ENCODE data around the gene TPSD1.
A peak's percentile ranks its signal among the peaks of the same experiment; 100 is the strongest.
"Not testable (repeated sequence)": the region's sequence is repeated elsewhere in the genome, so short reads cannot be mapped to it uniquely, and the experiment has no call there.

Gene TPSD1

DNA sequence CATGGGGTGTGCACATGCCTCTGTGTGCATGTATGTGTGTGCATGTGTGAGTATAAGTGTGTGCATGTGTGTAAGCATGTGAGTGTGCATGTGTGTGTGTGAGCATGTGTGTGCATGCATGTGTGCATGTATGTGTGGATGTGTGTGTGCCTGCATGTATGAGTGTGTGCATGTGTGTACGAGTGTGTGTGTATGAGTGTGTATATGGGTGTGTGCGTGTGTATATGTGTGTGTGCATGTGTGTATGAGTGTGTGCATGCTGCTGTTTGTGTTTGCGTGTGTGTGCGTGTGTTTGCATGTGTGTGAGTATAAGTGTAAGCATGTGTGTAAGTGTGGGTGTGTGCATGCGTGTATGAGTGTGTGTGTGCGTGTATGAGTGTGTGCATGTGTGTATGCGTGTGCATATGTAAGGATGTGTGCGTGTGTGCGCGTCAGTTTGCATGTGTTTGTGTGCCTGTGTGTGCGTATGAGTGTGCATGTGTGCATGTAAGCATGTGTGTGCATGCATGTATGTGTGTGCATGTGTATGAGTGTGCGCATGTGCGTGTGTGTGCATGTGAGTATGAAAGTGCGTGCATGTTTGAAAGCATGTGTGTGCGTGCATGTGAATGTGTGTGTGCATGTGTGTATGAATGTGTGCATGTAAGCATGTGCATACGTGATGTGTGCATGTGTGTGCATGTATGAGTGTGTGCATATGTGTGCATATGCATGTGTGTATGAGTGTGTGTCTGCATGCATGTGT is 8.6 kb downstream of the TPSD1 start:
- DNase-seq = no peak

DNA sequence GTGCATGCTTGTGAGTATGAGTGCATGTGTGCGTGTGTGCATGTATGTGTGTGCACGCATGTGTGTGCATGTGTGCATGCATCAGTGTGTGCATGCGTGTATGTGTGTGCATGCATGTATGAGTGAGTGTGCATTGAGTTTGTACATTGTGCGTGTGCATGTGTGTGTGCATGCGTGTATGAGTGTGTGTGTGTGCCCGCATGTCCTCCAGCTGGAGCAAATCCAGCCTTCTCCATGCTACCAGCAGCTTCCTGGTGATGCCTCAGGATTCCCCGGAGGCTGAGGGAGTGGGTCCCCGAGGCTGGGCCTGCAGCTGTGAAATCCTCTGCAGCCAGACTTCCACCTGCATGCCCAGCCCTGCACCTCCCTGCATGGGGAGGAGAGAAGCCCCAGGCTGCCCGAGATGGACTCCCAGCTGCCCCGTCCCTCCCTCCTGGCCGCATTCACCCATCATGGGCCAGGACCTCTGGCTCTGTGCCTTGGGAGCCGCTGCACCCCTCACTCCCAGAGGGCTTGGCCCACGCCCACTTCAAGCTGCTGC is 9.3 kb downstream of the TPSD1 start:
- no peak for DNase-seq

DNA sequence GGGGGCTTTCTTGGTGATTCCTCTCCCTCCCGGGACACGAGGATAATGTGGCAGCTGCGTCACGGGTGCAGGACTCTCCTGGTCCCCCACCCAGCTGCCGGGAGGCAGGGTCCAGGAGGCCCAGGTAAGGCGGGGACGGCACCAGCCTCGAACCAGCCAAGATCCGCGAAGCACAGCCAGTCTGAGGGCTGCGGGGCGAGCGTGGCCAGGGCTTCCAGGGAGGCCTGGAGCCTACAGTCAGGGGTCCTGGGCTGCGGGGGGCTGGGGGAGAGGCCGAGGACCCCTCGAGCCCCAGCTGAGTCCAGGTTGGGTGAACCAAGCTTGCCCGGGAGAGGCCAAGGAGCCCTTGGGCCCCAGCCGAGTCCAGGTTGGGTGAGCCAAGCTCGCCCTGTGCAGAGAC is 10.0 kb downstream of the TPSD1 start:
- no peak for DNase-seq

DNA sequence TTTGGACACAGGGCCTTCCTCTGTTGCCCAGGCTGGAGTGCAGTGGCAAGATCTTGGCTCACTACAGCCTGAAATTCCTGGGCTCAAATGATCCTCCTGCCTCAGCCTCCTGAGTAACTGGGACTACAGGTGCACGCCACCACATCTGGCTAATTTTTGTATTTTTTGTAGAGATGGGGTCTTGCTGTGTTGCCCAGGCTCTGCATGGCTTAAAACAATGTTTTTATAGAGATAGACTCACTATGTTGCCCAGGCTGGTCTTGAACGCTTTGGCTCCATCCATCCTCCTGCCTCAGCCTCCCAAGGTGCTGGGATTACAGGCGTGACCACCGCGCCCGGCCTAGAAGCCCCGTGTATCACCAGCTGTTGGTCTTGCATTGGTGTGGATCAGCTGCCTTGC is 13.5 kb downstream of the TPSD1 start:
- DNase-seq = not testable (repeated sequence)

DNA sequence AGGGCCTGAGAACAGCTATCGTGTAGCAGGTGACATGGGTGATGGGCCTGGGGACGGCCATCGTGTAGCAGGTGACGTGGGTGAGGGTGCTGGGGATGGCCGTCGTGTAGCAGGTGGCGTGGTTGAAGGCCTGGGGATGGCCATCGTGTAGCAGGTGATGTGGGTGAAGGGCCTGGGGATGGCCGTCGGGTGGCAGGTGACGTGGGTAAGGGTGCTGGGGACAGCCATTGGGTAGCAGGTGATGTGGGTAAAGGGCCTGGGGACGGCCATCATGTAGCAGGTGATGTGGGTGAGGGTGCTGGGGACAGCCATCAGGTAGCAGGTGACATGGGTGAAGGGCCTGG is 15.5 kb downstream of the TPSD1 start:
- no peak for DNase-seq

DNA sequence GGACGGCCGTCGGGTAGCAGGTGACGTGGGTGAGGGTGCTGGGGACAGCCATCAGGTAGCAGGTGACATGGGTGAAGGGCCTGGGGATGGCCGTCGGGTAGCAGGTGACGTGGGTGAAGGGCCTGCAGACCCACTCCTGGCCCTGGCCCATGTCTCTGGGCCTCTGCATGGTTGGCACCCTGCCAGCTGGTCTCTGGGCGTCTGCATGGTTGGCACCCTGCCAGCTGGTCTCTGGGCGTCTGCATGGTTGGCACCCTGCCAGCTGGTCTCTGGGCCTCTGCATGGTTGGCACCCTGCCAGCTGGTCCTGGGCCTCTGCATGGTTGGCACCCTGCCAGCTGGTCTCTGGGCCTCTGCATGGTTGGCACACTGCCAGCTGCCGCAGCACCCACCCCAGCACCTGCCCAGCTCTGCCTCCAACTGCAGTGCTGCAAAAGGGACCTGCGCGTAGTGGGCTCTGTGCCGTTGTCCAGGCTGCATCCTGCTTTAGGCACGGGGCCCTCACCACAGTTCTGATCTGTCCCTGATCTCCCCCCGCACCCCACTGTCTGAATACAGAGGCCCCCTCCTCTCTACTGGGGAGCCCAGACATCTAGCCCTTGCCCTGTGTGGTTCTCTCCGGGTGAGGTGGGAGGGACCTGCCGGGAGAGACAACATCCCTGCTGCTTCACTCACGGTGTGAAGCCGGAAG is 16.0 kb downstream of the TPSD1 start:
- peak; percentile 70 for DNase-seq

DNA sequence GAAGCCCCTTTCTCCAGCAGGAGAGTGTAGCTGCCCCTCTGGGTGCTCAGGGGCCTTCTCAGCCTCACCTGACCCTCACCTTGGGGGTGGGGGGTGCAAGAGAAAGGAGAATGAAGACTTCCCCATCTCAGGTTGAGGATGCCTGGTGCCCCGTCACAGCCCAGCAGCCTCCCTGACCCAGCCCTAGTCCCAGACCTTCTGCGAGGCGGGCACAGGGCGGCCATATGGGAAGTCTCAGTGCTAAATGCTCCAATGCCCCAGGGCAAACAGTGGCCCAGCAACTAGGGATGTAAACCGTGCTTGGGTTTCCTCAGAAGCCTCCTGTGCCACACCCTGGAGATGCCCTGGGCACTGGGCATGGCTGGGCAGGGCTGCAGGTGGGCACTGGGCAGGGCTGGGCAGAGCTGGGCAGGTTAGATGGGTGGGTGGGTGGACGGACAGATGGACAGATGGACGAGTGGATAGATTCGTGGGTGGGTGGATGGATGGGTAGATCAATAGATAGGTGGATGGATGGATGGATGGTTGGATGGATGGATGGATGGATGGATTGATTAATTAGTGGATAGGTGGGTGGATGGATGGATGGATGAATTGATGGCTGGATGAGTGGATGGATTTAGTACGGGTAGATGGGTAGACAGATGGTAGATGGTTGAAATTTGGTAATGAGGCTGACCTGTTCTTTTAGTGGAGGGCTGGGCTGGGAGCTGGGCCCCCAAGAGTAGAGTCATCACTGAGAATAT is 16.8 kb downstream of the TPSD1 start:
- no peak for DNase-seq

DNA sequence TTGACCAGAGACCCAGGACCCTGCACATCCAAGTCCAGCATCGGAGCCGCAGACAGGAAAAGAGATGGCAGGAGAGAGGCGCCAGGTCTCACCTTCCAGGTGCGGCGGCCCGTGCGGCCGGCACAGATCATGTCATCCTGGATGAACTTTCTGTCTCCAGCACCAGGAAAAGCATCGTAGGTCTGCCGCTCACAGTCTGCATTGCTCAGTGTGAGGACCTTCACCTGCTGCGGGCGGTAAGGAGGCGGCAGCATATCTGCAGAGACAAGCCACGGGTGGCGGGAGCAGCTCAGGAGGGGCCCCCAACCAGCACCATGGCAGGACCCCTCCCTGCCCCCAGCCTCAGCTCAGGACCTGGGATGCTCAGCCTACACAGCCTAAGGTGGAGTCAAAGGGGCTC is 17.9 kb downstream of the TPSD1 start:
- no peak for DNase-seq

DNA sequence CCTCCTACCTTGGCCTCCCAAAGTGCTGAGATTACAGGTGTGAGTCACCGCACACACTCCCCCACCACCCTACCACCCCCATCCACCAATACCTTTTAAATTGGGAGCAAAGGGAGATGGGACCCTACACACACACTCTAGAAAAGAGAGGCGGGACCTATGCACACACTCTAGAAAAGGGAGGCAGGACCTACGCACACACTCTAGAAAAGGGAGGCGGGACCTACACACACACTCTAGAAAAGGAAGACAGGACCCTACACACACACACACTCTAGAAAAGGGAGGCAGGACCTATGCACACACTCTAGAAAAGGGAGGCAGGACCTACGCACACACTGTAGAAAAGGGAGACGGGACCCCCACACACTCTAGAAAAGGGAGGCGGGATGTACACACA is 18.9 kb downstream of the TPSD1 start:
- no peak for DNase-seq

DNA sequence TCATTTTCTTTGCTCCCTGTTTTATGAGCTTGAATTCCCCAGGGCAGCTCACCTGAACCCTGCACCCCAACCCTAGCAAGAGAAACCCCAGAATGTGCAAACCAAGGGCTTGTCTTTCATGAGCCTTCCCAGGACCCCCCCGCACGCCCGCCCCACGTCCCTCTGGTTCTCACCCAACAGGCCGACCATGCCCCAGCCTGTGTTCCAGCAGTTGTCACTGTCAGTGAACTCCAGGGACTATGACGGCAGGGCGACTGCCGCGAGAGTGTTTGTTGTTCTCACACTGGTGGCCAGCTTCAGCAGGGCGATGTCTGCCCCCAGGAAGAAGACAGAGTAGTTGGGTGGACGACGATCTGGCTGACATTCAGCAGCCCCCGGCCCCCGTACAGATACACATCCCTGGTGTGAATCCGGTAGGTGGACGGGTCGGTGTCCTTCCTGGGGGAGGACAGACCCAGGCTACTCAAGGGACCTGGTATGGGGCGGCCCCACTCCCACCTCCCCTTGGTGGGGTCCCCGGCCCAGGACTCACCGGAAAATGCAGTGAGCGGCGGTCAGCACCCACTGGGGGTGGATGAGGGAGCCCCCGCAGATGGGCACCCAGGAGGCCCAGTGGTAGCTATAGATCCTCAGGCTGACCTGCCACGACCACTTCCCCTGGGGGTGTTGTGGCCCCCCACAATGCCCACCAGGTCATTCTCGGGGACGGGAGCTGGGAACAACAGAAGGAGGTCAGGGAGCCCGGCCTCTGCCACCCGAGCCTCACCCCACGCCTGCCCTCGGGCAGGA is 20.1 kb downstream of the TPSD1 start:
- DNase-seq = no peak

DNA sequence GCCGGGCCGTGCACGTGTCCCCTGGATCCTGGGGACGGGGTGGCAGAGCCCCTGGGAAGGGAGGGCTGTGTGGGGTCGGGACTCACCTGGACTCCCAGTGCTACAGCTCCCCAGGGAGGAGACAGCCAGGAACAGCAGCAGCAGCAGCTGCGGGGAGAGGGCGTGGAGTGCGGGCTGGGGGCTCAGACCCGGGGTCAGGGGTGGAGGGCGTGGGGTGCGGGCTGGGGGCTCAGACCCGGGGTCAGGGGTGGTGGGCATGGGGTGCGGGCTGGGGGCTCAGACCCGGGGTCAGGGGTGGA is 20.7 kb downstream of the TPSD1 start:
- DNase-seq = no peak

DNA sequence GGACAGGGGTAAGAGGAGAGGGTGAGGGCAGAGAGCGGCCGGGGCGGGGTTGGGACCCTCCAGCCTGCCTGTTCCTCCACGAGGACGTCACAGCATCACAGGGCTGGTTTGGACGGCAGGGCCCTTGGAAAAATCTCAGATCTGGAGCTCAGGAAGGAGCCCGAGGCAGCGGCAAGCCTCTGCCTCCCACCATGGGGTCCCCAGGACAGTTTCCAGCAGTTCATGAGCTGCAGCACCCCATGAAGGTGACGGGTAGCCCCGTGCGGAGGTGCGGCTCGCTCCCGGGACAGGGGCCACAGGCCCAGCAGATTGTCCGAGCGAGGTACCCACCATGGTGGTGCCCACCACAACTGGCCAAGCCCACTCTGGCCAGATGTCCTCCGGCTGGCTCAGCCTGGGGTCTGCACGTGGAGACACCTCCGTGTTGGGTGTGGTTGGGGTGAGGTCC is 21.3 kb downstream of the TPSD1 start:
- DNase-seq = no peak

DNA sequence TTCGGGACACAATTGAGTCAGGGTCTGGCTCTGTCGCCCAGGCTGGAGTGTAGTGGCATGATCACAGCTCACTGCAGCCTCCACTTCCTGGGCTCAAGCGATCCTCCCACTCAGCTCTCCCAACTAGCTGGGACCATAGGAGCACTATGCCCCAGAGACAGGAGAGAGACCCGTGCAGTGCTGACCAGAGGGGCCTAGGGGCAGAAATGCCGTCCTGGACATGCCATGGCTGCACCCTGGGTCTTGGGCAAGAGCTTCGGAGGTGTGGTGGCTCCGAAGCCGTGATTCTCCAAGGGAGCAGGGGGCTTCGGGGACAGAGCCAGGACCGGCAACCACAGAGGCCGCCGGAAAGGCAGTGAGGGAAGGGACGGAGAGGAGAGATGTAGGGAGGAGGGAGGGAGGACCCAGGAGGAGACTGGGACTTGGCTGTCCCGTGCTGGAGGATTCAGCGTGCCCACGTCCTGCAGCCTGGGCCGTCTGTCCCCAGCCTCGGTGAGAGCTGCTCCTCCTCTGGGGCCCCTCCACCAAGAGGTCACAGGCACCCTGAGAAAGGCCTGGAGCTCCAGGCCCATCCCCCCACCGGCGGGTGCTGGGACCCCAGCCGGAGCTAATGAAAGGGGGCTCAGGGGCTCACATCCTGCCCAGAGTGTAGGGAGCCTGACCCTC is 21.9 kb downstream of the TPSD1 start:
- DNase-seq = no peak

DNA sequence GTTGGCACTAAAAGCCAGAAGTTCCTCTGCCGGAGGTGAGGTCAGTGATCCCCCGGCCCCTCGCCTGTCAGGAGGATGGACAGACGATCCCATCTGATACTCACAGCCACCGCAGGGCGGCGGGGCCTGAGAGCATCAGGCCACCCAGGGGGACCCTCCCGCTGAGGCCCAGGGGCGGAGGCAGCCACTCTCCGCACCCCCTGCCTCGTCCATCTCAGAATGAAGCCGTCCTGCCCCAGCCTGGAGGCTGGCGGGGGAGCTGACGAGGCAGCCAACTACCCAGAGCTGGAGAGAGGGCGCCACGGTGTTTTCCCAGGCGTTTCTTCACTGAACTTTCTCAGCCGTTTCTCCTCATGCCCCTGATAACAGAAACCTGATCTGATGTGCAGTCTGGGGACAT is 22.6 kb downstream of the TPSD1 start:
- no peak for DNase-seq

DNA sequence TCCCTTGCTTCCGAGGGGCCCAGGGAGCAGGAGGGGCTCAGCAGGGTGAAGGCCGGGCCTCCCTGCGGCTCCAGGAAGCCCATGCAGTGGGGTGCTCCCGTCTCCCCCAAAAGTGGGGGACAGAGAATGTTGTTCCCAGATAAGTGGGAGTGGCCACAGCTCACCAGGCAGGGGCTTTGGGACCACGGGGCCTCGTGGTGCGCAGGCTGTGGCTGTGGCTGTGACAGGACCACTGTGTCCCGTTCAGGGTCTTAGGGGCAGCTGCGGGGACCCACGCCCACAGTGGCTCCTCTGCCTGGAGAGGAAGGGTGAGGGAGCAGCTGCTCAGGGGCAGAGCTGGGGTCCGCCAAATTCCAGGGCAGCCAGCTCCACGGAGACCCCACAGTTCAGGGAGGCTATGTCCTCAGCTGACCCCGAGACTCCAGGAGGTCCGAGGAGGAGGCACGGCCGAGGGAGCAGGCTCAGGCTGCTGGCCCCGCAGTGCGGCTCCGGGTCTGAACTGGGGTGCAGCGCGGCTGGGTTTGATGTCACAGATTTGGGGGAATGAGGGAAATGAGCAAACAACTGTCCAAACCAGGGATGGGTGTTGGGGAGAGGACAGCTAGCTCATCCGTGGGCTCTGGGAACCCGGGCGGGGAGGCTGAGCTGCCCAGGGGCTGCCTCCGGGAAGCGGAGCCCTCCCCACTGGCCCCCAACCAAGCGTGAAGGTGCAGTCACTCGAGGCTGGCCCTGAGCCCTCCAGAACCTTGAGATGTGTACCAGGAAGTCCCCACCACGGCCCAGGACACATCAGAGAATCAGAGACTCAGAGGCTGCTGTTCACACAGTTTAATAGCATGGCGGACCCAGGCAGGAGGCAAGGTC is 23.4 kb downstream of the TPSD1 start:
- DNase-seq = no peak

DNA sequence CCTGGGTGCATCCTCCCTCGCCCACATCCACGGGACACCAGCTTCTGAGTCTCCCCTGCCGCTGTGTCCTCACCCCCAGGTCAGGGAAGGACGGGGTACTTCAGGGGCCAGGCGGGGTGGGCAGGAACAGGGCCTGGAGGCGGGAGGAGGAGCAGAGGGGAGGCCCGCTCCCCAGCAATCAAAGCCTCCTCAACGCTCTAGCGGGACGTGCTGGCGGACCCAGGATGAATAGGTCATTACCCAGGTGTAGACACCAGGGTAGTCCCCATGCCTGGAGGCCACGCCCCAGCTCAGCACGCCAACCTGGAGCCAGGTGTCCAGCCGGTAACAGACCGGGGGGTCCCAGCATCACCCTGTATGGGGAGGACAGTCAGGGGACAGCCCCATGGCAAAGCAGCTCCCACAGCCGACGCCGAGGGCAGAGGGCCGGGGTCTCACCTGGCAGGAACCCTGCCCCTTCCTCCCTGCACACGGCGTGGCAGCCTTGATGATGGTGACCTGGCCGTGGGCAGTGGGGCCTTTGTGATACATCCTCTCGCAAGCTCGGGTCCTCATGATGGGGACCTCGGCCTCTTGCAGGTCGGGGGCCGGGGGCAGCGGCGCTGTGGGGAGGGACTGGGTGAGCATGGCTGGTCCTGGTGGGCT is 24.2 kb downstream of the TPSD1 start:
- no peak for DNase-seq

DNA sequence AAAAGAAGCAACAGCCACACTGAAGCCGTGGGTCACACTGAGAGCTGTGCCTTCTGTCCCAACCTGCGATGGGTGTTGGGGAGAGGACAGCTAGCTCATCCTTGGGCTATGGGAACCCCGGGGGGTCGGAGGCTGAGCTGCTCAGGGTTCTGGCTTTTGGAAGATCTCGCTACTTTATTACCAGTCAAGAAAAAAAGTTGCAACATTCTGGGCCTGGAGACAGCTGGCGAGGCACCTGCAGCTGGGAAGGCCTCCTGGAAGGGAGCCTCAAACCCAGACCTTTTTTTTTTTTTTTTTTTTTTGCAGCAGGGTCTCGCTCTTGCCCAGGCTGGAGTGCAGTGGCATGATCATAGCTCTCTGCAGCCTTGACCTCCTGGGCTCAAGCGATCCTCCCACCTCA is 24.9 kb downstream of the TPSD1 start:
- DNase-seq = no peak

DNA sequence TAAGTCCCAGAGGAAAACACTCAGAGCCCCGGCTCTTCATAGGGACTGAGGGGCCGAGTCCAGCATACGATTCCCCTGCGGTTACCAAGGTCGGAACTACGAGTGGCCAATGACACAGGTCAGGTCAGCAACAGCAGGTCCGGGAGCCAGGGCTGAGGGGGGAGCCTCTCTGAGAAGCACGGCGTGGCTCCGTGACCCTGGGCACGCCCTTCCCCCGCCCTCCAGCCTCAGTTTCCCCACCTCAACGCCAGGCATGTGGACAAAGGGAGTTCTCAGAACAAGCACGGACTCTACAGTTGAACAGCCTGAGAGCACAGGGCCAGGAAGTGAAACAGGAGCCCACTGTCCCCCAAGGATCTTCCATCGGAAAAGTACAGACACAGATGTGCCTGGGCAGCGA is 25.6 kb downstream of the TPSD1 start:
- DNase-seq = no peak

DNA sequence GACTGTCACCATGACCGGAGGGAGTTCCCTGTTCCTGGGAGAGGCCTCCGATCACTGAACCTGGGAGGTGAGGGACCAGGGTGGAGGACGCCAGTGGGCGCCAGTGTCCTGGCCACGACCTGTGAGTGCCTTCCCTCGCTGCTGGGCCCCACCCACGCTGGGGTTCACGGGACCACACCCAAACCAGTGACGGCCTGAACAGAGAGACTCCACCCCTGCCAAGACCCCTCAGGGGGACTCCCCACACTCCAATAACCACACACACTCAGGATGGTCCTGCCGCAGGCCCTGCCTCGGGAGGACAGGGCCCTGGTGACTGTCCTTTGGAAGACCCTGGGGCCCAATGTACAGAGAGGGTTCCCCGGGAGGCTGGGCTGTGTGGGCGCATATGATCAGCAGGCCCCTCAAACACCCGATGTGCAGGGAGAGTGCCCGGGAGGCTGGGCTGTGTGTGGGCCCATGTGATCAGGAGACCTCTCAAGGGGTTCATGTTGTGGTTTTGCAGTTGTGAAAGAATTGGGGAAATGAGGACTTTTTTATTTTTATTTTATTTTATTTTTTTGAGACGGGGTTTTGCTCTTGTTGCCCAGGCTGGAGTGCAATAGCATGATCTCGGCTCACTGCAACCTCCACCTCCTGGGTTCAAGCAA is 26.6 kb downstream of the TPSD1 start:
- no peak for DNase-seq

DNA sequence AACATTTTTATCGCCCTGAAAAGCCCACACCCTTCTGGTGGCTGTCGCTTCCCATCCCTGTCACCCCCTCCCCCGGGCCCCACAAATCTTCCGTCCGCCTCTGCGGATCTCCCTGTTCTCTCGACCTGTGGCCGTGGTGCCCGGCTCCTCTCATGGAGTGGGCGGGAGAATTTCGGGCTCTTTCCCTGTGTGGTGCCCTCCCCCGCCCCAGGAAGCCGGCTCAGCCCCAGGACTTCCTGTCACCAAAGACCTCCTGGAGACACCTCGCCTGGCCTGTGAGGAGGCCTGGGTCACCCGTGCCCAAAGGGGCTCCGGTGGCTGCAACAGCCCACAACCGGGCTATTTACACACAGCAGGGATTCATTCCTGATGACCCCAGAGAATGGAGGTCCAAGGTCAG is 27.4 kb downstream of the TPSD1 start:
- no peak for DNase-seq
